Esophagus squamous epithelium (tissue), 4 donors: ENCODE data around the gene B9D1.

ENCODE experiments used
- CTCF ChIP-seq, 6 experiments: fragments of 450-650 bp in 4 of 6; fragments of 200-600 bp in 2 of 6; sonication (generic) in 2 of 6; IDR thresholded peaks; one replicate each; pipeline ENCODE4 v1.5.1; 2016 to 2019; ENCODE audit warnings: antibody characterized with exemption in 6 of 6, mild to moderate bottlenecking in 4 of 6, moderate library complexity in 4 of 6
- POLR2A ChIP-seq, 4 donors: fragments of 450-650 bp; IDR thresholded peaks; one replicate each; pipeline ENCODE4 v1.6.1; 2017; ENCODE audit warnings: antibody characterized with exemption in 4 of 4, mild to moderate bottlenecking in 4 of 4, moderate library complexity in 3 of 4

GRCh38 chr17:19338031-19338990 lies 24.2 kb downstream of the B9D1 start:
- TF ChIP-seq POLR2A (IDR thresholded peaks at IDR 0.05) (no peak), CTCF (IDR thresholded peaks at IDR 0.05) (peak in 4 of 6 experiments; percentile 59 to 73 (median 60))
